Activated CD8-positive, alpha-beta memory T cell treated with anti-CD3 and anti-CD28 coated beads, Interleukin-2, amount 50 U/mL, for 1 hour (primary cell): ENCODE measurements around the gene UQCRQ.

Experiments
- DNase-seq: peaks from one replicate; pipeline ENCODE4 v3.0.0-alpha.2; 2020; ENCODE audit errors: extremely low read depth

The UQCRQ gene

GRCh38 chr5:132909702-132910101 is 43.3 kb downstream of the UQCRQ start:
- no peak for DNase-seq

- no peak for DNase-seq
These were observed 49.2 kb downstream of the UQCRQ start for GRCh38 chr5:132915681-132916080.

- DNase-seq = no peak
These were observed 49.6 kb downstream of the UQCRQ start for GRCh38 chr5:132916086-132916485.
